ENCODE measurements around the gene LRRC4C. TPM values are rescaled to one million over a fixed set of nuclear protein-coding genes. Genes with fewer than 3 reads are reported as not detected.

Gene LRRC4C
- total RNA-seq, 1 experiment from 2014 or later: 0.72 TPM

- no peak for TF ChIP-seq CREB1 (CRISPR knock-in tag; IDR thresholded peaks at IDR 0.05)
- no peak for TF ChIP-seq FOXJ3 (CRISPR knock-in tag; IDR thresholded peaks at IDR 0.05; ENCODE audit: borderline replicate concordance)
- no peak for TF ChIP-seq USF2 (CRISPR knock-in tag; IDR thresholded peaks at IDR 0.05)
- no peak for TF ChIP-seq TP53 (CRISPR knock-in tag; IDR thresholded peaks at IDR 0.05)
- TF ChIP-seq NR3C1 (CRISPR knock-in tag; conservative IDR thresholded peaks at IDR 0.05; ENCODE audit: low read depth): no peak
- TF ChIP-seq MLX (CRISPR knock-in tag; IDR thresholded peaks at IDR 0.05): no peak
- TF ChIP-seq E2F4 (CRISPR knock-in tag; IDR thresholded peaks at IDR 0.05; ENCODE audit: borderline replicate concordance, low read depth): no peak
- no peak for TF ChIP-seq ESRRA (CRISPR knock-in tag; IDR thresholded peaks at IDR 0.05; ENCODE audit: borderline replicate concordance)
- TF ChIP-seq NFE2L1 (CRISPR knock-in tag; IDR thresholded peaks at IDR 0.05): no peak
- TF ChIP-seq ZNF425 (CRISPR knock-in tag; conservative IDR thresholded peaks at IDR 0.05): no peak
- no peak for TF ChIP-seq HMGA2 (CRISPR knock-in tag; IDR thresholded peaks at IDR 0.05)
- no peak for TF ChIP-seq MAX (CRISPR knock-in tag; IDR thresholded peaks at IDR 0.05)
- TF ChIP-seq AFF4 (CRISPR knock-in tag; IDR thresholded peaks at IDR 0.05; ENCODE audit: borderline replicate concordance): no peak
- no peak for TF ChIP-seq ARID4B (CRISPR knock-in tag; IDR thresholded peaks at IDR 0.05; ENCODE audit: borderline replicate concordance)
- TF ChIP-seq ETV6 (CRISPR knock-in tag; IDR thresholded peaks at IDR 0.05): no peak
- TF ChIP-seq ELF4 (CRISPR knock-in tag; IDR thresholded peaks at IDR 0.05; ENCODE audit: low read depth): no peak
- no peak overlapping the region for H3K4me3 Mint-ChIP-seq
- peaks cover 21% of the 10 kb centered on the region for H3K4me1 Mint-ChIP-seq
- no peak overlapping the region for H3K27ac Mint-ChIP-seq
- POLR2A ChIA-PET: no interaction called here
- no peaks in the 10 kb centered on the region for H3K27me3 Mint-ChIP-seq (ENCODE audit: low read depth)
- no peaks in the 10 kb centered on the region for H3K36me3 Mint-ChIP-seq
- no peaks in the 10 kb centered on the region for H3K9me3 Mint-ChIP-seq
- ATAC-seq: no peak
- no peak for DNase-seq (ENCODE audit: low spot score)
- CTCF ChIA-PET: no interaction called here
These were observed 55.3 kb downstream of the LRRC4C start for GRCh38 chr11:41404109-41404508.
